ENCODE measurements around the gene PLEKHG4B. TPM values are rescaled to one million over a fixed set of nuclear protein-coding genes. Genes with fewer than 3 reads are reported as not detected.

PLEKHG4B gene
- total RNA-seq, 1 experiment from 2014 or later: 0.02 TPM

DNA sequence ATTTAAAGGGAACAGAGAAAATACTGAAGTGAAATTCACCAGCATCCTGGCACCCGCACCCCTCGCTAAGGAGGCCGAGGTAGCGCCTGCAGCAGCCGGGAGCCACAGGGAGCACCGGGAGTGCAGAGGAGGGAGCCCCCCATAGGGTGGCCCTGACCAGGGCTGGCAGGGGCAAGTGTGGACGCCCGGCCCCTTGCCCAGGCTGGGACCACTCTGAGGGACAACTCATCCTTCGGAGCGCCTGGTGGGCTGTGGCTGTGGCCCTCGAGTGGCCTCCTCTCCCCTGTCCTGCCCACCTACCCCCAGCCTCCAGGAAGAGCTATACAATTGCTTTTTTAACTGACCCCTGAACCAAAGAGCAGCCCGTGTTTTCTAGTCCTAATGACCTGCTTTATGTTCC is 47.0 kb downstream of the PLEKHG4B start:
- intact Hi-C loops (cut with micrococcal nuclease): no loop called here
- H3K9ac ChIP-seq (ENCODE audit: low read length): no peak overlapping the region
- H2AFZ ChIP-seq (ENCODE audit: low read depth, low read length, poor library complexity, severe bottlenecking): no peak overlapping the region
- no peak overlapping the region for H3K27ac ChIP-seq (ENCODE audit: low read depth, low read length)
- no peak overlapping the region for H3K4me3 ChIP-seq (replicated peaks in 1 of 2; ENCODE audit: low read depth in 1 of 2, low read length in 2 of 2)
- H4K20me1 ChIP-seq (ENCODE audit: insufficient read depth): no peaks in the 10 kb centered on the region
- H3K4me2 ChIP-seq (ENCODE audit: low read length): no peak overlapping the region
- DNase-seq (ENCODE audit: low read depth, low spot score): no peak
- H3K27me3 ChIP-seq (ENCODE audit: insufficient read depth, low read length): no peaks in the 10 kb centered on the region
- H3K9me2 ChIP-seq (ENCODE audit: insufficient read depth): no peaks in the 10 kb centered on the region
- TF ChIP-seq ZBTB33 (IDR thresholded peaks at IDR 0.05; ENCODE audit: extremely low read depth, insufficient replicate concordance, low read length) (no peak), RAD21 (IDR thresholded peaks at IDR 0.05; ENCODE audit: low read depth) (no peak), CEBPB (IDR thresholded peaks at IDR 0.05; ENCODE audit: low read depth) (no peak)
- TF ChIP-seq, protein P1, sequence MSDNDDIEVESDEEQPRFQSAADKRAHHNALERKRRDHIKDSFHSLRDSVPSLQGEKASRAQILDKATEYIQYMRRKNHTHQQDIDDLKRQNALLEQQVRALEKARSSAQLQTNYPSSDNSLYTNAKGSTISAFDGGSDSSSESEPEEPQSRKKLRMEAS (IDR thresholded peaks at IDR 0.05): no peak
- TF ChIP-seq, protein P2, sequence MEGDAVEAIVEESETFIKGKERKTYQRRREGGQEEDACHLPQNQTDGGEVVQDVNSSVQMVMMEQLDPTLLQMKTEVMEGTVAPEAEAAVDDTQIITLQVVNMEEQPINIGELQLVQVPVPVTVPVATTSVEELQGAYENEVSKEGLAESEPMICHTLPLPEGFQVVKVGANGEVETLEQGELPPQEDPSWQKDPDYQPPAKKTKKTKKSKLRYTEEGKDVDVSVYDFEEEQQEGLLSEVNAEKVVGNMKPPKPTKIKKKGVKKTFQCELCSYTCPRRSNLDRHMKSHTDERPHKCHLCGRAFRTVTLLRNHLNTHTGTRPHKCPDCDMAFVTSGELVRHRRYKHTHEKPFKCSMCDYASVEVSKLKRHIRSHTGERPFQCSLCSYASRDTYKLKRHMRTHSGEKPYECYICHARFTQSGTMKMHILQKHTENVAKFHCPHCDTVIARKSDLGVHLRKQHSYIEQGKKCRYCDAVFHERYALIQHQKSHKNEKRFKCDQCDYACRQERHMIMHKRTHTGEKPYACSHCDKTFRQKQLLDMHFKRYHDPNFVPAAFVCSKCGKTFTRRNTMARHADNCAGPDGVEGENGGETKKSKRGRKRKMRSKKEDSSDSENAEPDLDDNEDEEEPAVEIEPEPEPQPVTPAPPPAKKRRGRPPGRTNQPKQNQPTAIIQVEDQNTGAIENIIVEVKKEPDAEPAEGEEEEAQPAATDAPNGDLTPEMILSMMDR (IDR thresholded peaks at IDR 0.05 in 2 of 3, conservative IDR thresholded peaks at IDR 0.05 in 1 of 3; ENCODE audit: borderline replicate concordance in 1 of 3, insufficient read depth in 1 of 3, low read depth in 2 of 3, low read length in 2 of 3): no peak
- TF ChIP-seq, protein P3, sequence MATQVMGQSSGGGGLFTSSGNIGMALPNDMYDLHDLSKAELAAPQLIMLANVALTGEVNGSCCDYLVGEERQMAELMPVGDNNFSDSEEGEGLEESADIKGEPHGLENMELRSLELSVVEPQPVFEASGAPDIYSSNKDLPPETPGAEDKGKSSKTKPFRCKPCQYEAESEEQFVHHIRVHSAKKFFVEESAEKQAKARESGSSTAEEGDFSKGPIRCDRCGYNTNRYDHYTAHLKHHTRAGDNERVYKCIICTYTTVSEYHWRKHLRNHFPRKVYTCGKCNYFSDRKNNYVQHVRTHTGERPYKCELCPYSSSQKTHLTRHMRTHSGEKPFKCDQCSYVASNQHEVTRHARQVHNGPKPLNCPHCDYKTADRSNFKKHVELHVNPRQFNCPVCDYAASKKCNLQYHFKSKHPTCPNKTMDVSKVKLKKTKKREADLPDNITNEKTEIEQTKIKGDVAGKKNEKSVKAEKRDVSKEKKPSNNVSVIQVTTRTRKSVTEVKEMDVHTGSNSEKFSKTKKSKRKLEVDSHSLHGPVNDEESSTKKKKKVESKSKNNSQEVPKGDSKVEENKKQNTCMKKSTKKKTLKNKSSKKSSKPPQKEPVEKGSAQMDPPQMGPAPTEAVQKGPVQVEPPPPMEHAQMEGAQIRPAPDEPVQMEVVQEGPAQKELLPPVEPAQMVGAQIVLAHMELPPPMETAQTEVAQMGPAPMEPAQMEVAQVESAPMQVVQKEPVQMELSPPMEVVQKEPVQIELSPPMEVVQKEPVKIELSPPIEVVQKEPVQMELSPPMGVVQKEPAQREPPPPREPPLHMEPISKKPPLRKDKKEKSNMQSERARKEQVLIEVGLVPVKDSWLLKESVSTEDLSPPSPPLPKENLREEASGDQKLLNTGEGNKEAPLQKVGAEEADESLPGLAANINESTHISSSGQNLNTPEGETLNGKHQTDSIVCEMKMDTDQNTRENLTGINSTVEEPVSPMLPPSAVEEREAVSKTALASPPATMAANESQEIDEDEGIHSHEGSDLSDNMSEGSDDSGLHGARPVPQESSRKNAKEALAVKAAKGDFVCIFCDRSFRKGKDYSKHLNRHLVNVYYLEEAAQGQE (IDR thresholded peaks at IDR 0.05; ENCODE audit: low read depth): no peak
- no peaks in the 10 kb centered on the region for H3K4me1 ChIP-seq (ENCODE audit: control insufficient read depth in 1 of 2, insufficient read depth in 2 of 2, low read length in 2 of 2)
- H3K79me2 ChIP-seq (ENCODE audit: insufficient read depth, low read length): no peaks in the 10 kb centered on the region
- RAD21 ChIA-PET (ENCODE audit: low non-redundant PET in 1 of 2, low total read pairs in 2 of 2, uncharacterized antibody in 2 of 2, unreplicated experiment in 2 of 2): no interaction called here
- no peaks in the 10 kb centered on the region for H3K36me3 ChIP-seq (ENCODE audit: control insufficient read depth in 1 of 2, insufficient read depth in 2 of 2, low read length in 2 of 2)
- ATAC-seq: no peak
- POLR2A ChIA-PET: no interaction called here
- H3K9me3 ChIP-seq (ENCODE audit: control insufficient read depth in 1 of 2, insufficient read depth in 1 of 2, low read depth in 1 of 2, low read length in 2 of 2): no peaks in the 10 kb centered on the region
- CTCF ChIA-PET: no interaction called here
- BruUV-seq (replicated peaks): no TSS peak

Data from HCT116 (cell line).